Pancreas (tissue), 10 donors: Measurements from ENCODE around the gene NBPF12. TPM values are rescaled to one million over a fixed set of nuclear protein-coding genes. Genes with fewer than 3 reads are reported as not detected.
"Not testable (repeated sequence)": the region's sequence is repeated elsewhere in the genome, so short reads cannot be mapped to it uniquely, and the experiment has no call there.

Experiments used
- ATAC-seq, 4 donors: fragments of 200-7000 bp; cut with Tn5 transposase; one replicate each; pipeline versions ENCODE4 v1.8.0 to v1.9.1; 2020; ENCODE audit warnings: mild to moderate bottlenecking in 4 of 4, moderate library complexity in 4 of 4
- DNase-seq, 6 donors: peaks; one replicate each; pipeline ENCODE4 v3.0.0-alpha.2; 2020
- FAIRE-seq: peaks from 2 replicates; lab custom pipeline; 2012; peaks lifted over from hg19 to GRCh38; lab: Jason Lieb, UNC
- H3K27ac ChIP-seq, 4 donors: fragments of 200-600 bp; sonication (generic); 1 replicate in 3 of 4; 2 replicates in 1 of 4; pipeline versions ENCODE4 v1.5.0 to v1.8.0; 2020
- H3K27me3 ChIP-seq, 4 donors: fragments of 200-600 bp; one replicate each; pipeline ENCODE4 v1.8.0; 2021
- H3K36me3 ChIP-seq, 3 donors: fragments of 200-600 bp; sonication (generic) in 1 of 3; one replicate each; pipeline versions ENCODE4 v1.5.0 to v1.8.0; 2020 to 2021
- H3K4me1 ChIP-seq, 3 donors: fragments of 200-600 bp; one replicate each; pipeline ENCODE4 v1.8.0; 2021
- H3K4me3 ChIP-seq, 4 donors: fragments of 200-600 bp; sonication (generic) in 2 of 4; one replicate each; pipeline versions ENCODE4 v1.5.0 to v1.8.0; 2020 to 2021
- H3K9me3 ChIP-seq, 4 donors: fragments of 200-600 bp; one replicate each; pipeline ENCODE4 v1.8.0; 2021
- WGBS, 2 donors: extraction: QIAGEN DNeasy Blood & Tissue Kit; methylation state at CpG; one replicate each; pipeline ENCODE4 v1.1.7; 2013; 5-methylcytosine and 5-hydroxymethylcytosine counted together
- intact Hi-C, 3 donors: fragments of 100-400 bp; cut with DNase I; formaldehyde crosslinking; loops; one replicate each; pipeline versions ENCODE4 v1.11.1 to v1.14.2; 2022
- polyA plus RNA-seq, 2 donors: library from polyadenylated mRNA; stranded (reverse); fragments of 200-250 nt; gene quantifications; one replicate each; pipeline ENCODE4 v1.2.3, GENCODE V29; 2013
- total RNA-seq, 6 donors: library from RNA; stranded (reverse); fragmentation: NEBNext Ultra II Directional in 4 of 6; extraction: Animal tissue kit (Norgen Biotek cat#: 25700) in 4 of 6; gene quantifications; one replicate each; pipeline versions ENCODE4 v1.2.1 to v1.2.4, GENCODE V29; 2021 to 2023
- donor health status: healthy with polysubstance abuse.
- donor health status: DM: no; HTN: no; CAD: no; lungs with moderate emphysema.
- donor health status: DM: no; HTN: no; CAD: no.
- donor health status: control.
- donor health status: control.
- donor health status: Bipolar disorder and iron deficiency.
- donor health status: DM: yes; HTN: yes; CAD: no.
- donor health status: DM: no; HTN: no; CAD: no.
- donor health status: DM: no; HTN: no; CAD: no.
- donor health status: DM: yes; HTN: yes; CAD: no.

NBPF12 gene
- total RNA-seq: 10 to 100 TPM in 2 of 6 donors, 1 to 10 TPM in 4; 4.6 to 11.2 (median 6.4) TPM
- polyA plus RNA-seq: 1 to 10 TPM; 9.2 to 9.5 TPM

DNA sequence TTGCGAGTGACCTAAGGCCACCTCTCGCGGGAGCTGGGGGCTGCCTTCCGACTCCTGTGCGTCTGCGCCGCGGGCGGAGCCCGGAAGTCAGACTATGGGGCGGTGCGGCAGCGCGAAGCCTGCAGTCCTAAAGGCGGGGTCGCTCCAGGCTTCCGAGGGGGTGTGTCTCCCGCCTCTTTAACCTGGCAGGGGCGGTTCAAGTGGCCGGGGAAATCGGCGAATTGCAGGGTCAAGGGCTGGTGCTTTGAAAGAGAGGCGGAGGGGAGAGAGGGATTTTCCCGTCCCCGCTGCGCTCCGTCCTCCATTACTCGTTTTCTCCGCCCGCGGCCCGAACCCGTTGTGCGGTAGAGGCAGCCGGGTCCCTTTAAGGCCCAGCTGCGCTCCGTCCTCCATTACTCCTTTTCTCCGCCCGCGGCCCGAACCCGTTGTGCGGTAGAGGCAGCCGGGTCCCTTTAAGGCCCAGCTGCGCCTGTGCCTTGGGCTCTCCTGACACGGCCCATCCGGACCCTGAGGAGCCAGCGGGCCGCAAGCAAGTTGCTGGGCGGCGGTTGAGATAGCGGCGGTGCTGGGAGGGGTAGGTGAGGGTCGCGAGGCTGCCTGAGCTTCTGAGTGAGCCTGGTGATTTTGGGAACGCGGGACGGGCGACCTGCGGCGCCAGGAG, at the start of gene NBPF12:
Gene NBPF12 (plus strand): TSS at position 83 of the 661 bp plus-strand sequence. CDS start 21,820 bp downstream, outside the sequence.
- FAIRE-seq, H3K27me3 ChIP-seq, H3K9me3 ChIP-seq, H3K36me3 ChIP-seq, intact Hi-C loops, H3K4me1 ChIP-seq: not testable (repeated sequence)
- ATAC-seq (peak; percentile 92 to 98 (median 94)), DNase-seq (peak; percentile 76 to 92 (median 84))
- H3K4me3 ChIP-seq: peak within 1 kb of the TSS; percentile 57 to 72 (median 66)
- WGBS, 2 donors: 0% methylated on average over 46 to 55 of the region's 61 CpGs
- peak within 1 kb of the TSS; percentile 77 to 91 (median 82) for H3K27ac ChIP-seq

- H3K27ac ChIP-seq, FAIRE-seq, H3K4me1 ChIP-seq, ATAC-seq, H3K9me3 ChIP-seq, H3K27me3 ChIP-seq, intact Hi-C loops, H3K4me3 ChIP-seq, H3K36me3 ChIP-seq, DNase-seq: not testable (repeated sequence)
- WGBS, 2 donors: 89 to 92% methylated on average over 1 of the region's 4 CpGs
These were observed 46.8 kb upstream of the NBPF12 start for GRCh38 chr1:146891355-146891754.

GRCh38 chr1:146892331-146892730, 45.8 kb upstream of the NBPF12 start:
- ATAC-seq, DNase-seq, intact Hi-C loops, H3K27ac ChIP-seq, H3K9me3 ChIP-seq, H3K4me1 ChIP-seq, H3K27me3 ChIP-seq, FAIRE-seq, H3K4me3 ChIP-seq, H3K36me3 ChIP-seq: not testable (repeated sequence)
- 66 to 88% methylated on average over 2 of the region's 3 CpGs for WGBS, 2 donors

DNA sequence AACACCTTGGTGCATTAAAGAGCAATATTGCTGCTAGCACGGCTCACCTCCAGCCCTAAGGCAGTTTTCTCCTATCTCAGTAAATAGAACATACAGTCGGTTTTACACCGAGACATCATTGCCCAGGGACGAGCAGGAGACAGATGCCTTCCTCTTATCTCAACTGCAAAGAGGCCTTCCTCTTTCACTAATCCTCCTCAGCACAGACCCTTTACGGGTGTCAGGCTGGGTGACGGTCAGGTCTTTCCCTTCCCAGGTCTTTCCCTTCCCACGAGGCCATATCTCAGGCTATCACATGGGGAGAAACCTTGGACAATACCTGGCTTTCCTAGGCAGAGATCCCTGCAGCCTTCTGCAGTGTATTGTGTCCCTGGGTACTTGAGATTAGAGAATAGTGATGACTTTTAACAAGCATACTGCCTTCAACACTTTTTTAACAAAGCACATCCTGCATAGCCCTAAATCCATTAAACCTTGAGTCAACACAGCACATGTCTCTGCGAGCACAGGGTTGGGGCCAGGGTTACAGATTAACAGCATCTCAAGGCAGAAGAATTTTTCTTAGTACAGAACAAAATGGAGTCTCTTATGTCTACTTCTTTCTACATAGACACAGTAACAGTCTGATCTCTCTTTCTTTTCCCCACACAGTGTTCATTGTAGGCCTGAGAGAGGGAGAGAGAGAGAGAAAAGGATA, 30.4 kb upstream of the NBPF12 start:
- H3K36me3 ChIP-seq, H3K4me3 ChIP-seq, H3K27me3 ChIP-seq, intact Hi-C loops, ATAC-seq, FAIRE-seq, H3K4me1 ChIP-seq, DNase-seq, H3K27ac ChIP-seq, H3K9me3 ChIP-seq: not testable (repeated sequence)
- WGBS, 2 donors: 51 to 56% methylated on average over 4 to 6 of the region's 8 CpGs

DNA sequence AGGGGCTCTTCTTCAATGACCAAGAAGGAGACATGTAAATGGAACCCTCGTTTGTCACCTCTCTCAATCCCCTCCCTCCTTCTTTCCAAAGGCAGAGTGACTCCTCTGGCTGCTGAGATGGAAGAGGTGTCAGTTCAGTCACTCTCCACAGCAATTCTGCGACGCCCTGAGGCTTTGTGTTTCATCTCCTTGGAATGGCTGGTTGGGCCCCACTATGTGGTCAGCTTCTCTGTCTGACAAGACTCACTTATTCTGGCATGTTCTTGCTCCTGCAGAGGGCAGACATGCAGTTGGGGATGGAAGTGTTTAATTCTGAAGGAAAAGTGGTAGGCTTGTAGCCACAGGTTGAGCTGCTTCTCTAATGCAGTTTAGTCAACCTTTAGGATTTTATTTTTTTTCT, 25.1 kb upstream of the NBPF12 start:
- H3K27ac ChIP-seq, H3K4me3 ChIP-seq, H3K27me3 ChIP-seq, H3K9me3 ChIP-seq, H3K36me3 ChIP-seq, intact Hi-C loops, H3K4me1 ChIP-seq, DNase-seq, ATAC-seq, FAIRE-seq: not testable (repeated sequence)
- 63 to 74% methylated on average over 3 of the region's 3 CpGs for WGBS, 2 donors

DNA sequence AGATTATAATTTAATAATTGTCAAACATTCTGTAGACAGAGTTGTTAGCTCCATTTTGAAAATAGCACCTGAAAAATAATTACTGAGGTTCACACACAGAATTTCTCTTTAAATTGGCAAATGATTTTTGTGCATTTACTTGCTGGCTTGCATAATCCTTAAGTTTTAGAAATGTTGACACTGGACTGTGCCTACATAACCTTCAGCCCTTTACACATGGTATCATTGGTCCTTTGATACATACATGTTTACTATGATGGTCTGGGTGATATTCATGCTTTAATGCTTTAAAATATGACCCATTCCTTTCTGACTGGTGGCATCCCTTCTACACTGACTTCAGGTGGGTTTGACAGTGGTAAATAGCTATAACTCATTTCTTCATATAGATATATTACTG, 17.3 kb upstream of the NBPF12 start:
- H3K4me3 ChIP-seq, ATAC-seq, H3K27ac ChIP-seq, H3K4me1 ChIP-seq, H3K36me3 ChIP-seq, DNase-seq, FAIRE-seq, intact Hi-C loops, H3K27me3 ChIP-seq, H3K9me3 ChIP-seq: not testable (repeated sequence)

GRCh38 chr1:146922614-146923013, 15.5 kb upstream of the NBPF12 start:
- H3K27ac ChIP-seq, intact Hi-C loops, H3K36me3 ChIP-seq, H3K9me3 ChIP-seq, H3K27me3 ChIP-seq, DNase-seq, FAIRE-seq, H3K4me1 ChIP-seq, ATAC-seq, H3K4me3 ChIP-seq: not testable (repeated sequence)
- 65 to 72% methylated on average over 1 of the region's 1 CpG for WGBS, 2 donors

DNA sequence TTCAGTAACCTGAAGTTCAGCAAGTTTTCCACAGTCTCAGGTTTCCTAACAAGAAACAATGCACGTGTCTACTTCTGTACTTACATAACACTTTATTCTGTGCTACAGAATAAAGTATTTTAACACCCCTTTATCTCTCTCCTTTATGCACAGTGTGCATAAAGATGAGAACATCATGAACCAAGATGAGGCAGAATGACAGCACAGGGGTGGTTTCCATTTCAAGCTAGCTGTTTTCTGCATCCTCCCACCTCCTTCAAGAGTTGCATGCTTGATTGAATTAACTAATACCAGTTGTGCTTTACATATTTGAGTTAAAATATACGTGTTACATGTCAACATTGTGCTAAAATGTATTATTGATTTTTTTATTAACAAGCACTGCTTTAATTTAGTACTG, 14.0 kb upstream of the NBPF12 start:
- FAIRE-seq, H3K27me3 ChIP-seq, DNase-seq, H3K9me3 ChIP-seq, H3K4me1 ChIP-seq, ATAC-seq, H3K36me3 ChIP-seq, H3K27ac ChIP-seq, intact Hi-C loops, H3K4me3 ChIP-seq: not testable (repeated sequence)
- 35 to 63% methylated on average over 2 of the region's 2 CpGs for WGBS, 2 donors

- 73 to 100% methylated on average over 2 of the region's 2 CpGs for WGBS, 2 donors
- intact Hi-C loops: not testable (repeated sequence)
These were observed 11.7 kb upstream of the NBPF12 start for GRCh38 chr1:146926413-146926812.

DNA sequence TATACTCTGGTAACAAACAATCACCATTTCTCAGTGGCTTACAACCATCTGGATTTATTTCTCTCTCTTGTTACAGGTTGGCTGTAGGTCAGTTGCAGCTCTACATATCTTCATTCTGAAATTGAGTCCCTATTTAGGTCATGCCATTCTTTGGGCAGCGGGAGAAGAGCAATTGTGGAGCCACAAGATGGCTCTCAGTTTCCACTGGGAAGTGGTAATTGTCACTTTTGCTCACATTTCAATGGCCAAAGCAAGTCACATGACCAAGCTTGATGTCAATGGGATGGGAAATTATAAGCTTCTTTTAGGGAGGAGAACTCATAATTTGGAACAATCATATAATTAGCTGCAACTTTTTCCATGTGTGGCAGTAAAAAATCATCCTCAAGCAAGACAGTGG, 7.9 kb upstream of the NBPF12 start:
- H3K36me3 ChIP-seq, ATAC-seq, H3K9me3 ChIP-seq, H3K4me1 ChIP-seq, H3K27me3 ChIP-seq, DNase-seq, H3K4me3 ChIP-seq, intact Hi-C loops, H3K27ac ChIP-seq, FAIRE-seq: not testable (repeated sequence)
- WGBS, 2 donors: 94 to 97% methylated on average over 1 of the region's 1 CpG

More at GRCh38 chr1:146926413-146926812, 11.7 kb upstream of the NBPF12 start:
- not testable (repeated sequence) for H3K36me3 ChIP-seq, H3K4me1 ChIP-seq, H3K4me3 ChIP-seq, H3K9me3 ChIP-seq, FAIRE-seq, DNase-seq, H3K27me3 ChIP-seq, H3K27ac ChIP-seq, ATAC-seq

DNA sequence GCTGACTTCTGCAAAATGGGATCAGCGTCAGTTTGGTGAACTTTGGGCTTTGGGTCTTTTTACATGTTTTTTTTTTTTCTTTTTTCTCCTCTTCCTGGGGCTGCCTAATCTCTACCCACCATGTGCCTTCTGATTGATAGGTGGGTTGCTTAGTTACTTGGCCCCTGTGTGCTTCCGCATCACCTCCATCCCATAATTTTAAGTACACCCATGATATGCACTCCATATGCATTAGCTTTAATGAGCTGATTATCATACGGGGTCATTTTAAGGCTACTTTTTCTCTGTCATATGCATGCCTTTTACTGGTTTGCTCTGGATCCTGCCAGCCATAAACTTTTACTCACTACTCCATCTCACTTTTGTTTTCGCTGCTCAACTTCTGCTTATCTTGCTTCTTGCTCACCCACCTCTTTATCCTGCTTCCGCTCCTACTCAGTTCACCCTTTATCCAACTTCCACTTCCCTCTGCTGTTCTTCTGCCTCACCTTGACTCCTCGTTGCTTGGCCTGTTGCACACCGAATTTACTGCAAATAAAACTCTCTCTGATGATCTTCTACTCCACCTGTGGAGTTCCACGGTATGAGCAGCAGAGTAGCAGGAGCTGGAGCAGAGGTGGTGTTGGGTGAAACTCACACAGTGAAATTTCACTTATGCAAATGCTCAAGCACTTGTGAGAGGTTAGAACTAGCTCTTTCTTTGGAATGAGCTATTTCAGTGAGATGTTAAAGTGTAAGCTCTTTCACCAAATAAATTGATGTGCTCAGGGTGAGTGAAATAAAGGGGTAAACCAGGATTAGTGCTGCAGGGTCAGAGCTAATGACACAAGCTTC, 3.5 kb upstream of the NBPF12 start:
- 38 to 48% methylated on average over 7 of the region's 8 CpGs for WGBS, 2 donors
- H3K4me3 ChIP-seq, ATAC-seq, H3K9me3 ChIP-seq, DNase-seq, H3K27me3 ChIP-seq, H3K36me3 ChIP-seq, H3K27ac ChIP-seq, FAIRE-seq, intact Hi-C loops, H3K4me1 ChIP-seq: not testable (repeated sequence)
